H1 (cell line): ENCODE measurements around the gene KRT4. TPM values are rescaled to one million over a fixed set of nuclear protein-coding genes. Genes with fewer than 3 reads are reported as not detected.

ENCODE experiments used
- RFX5 ChIP-seq: IDR thresholded peaks from 2 replicates; pipeline ENCODE4 v1.6.1; 2011; ENCODE audit warnings: low read depth, low read length, improper control_type of control experiment, borderline replicate concordance
- SP4 ChIP-seq: IDR thresholded peaks from 2 replicates; pipeline ENCODE4 v1.6.1; 2012; ENCODE audit warnings: low read length, inconsistent platforms
- polyA plus RNA-seq, 7 experiments: library from polyadenylated mRNA; depleted of rRNA in 3 of 7; stranded (reverse) in 5 of 7; unstranded in 2 of 7; fragments of >200 nt in 5 of 7; fragments of 200-250 nt in 2 of 7; gene quantifications; 1 replicate in 5 of 7; 2 replicates in 1 of 7; 4 replicates in 1 of 7; pipeline versions ENCODE4 v1.2.1 to v1.2.3, GENCODE V29; 2011 to 2013; ENCODE audit warnings: missing spikeins in 2 of 7, mixed read lengths in 2 of 7
- total RNA-seq: library from RNA; stranded (reverse); fragmentation: NEBNext Ultra II Directional; extraction: Animal tissue kit (Norgen Biotek cat#: 25700); gene quantifications from 2 replicates; pipeline ENCODE4 v1.2.1, GENCODE V29; 2021

The KRT4 gene
- total and polyA plus RNA-seq, 2 of the 8 experiments (the other 6 are each of a cell fraction or from before 2014, with no cell fraction given), result not detected

- TF ChIP-seq SP4 (no peak), RFX5 (no peak)
- TF ChIP-seq, all 59 proteins: peak for 0
Observed at GRCh38 chr12:52781399-52782082, 32.4 kb downstream of the KRT4 start (continued).
